SK-N-MC (cell line): ENCODE measurements around the gene GFI1B.
"Not testable (repeated sequence)": the region's sequence is repeated elsewhere in the genome, so short reads cannot be mapped to it uniquely, and the experiment has no call there.

Experiments
- DNase-seq: peaks from one replicate; pipeline ENCODE4 v3.0.0-alpha.2; 2011; ENCODE audit warnings: low read depth, low spot score
- H3K27ac ChIP-seq: fragments of 200-600 bp; sonication (generic); 2 replicates; pipeline ENCODE4 v1.5.1; 2016; ENCODE audit warnings: mixed run types
- H3K36me3 ChIP-seq: fragments of 200-600 bp; sonication (generic); 2 replicates; pipeline ENCODE4 v1.6.1; 2017; ENCODE audit warnings: antibody characterized with exemption, low read length, mixed read lengths; ENCODE audit not compliant: insufficient read depth
- H3K4me3 ChIP-seq: fragments of 200-600 bp; sonication (generic); 2 replicates; pipeline ENCODE4 v1.5.1; 2016
- H3K9ac ChIP-seq: fragments of 200-600 bp; sonication (generic); 2 replicates; pipeline ENCODE4 v1.8.0; 2017; ENCODE audit warnings: mixed run types, mixed read lengths; ENCODE audit not compliant: insufficient read length
- H3K9me3 ChIP-seq: fragments of 200-600 bp; sonication (generic); 2 replicates; pipeline ENCODE4 v1.6.1; 2017; ENCODE audit warnings: low read depth, mild to moderate bottlenecking, antibody characterized with exemption, low read length, moderate library complexity, mixed read lengths
- EZH2 ChIP-seq: fragments of 200-600 bp; sonication (generic); IDR thresholded peaks from one replicate; pipeline ENCODE4 v1.6.1; 2017; ENCODE audit warnings: antibody characterized with exemption
- FOXP2 ChIP-seq: optimal IDR thresholded peaks from 2 replicates; pipeline ENCODE3; 2011; ENCODE audit warnings: mild to moderate bottlenecking, moderate library complexity; ENCODE audit not compliant: insufficient read depth; ENCODE audit errors: extremely low read length, control extremely low read depth
- POLR2AphosphoS5 ChIP-seq: IDR thresholded peaks from 2 replicates; pipeline ENCODE4 v1.6.1; 2012; ENCODE audit warnings: mild to moderate bottlenecking, low read depth, low read length, borderline replicate concordance

Gene GFI1B

GRCh38 chr9:132994410-132995120, 16.1 kb downstream of the GFI1B start:
- Histone ChIP-seq H3K4me3 (no peak overlapping the region), H3K36me3 (no peaks in the 10 kb centered on the region), H3K27ac (no peak overlapping the region)

GRCh38 chr9:132995121-132995420, 16.6 kb downstream of the GFI1B start:
- TF ChIP-seq POLR2AphosphoS5 = no peak
- no peak for TF ChIP-seq EZH2
- no peak for TF ChIP-seq FOXP2
- Histone ChIP-seq H3K9me3 (no peaks in the 10 kb centered on the region), H3K36me3 (no peaks in the 10 kb centered on the region), H3K27ac (no peak overlapping the region), H3K4me3 (no peak overlapping the region), H3K9ac (no peak overlapping the region)
- no peak for DNase-seq

More at GRCh38 chr9:132994410-132995120, 16.1 kb downstream of the GFI1B start:
- no peak for DNase-seq
- no peak overlapping the region for H3K9ac ChIP-seq
- no peaks in the 10 kb centered on the region for H3K9me3 ChIP-seq
- TF ChIP-seq POLR2AphosphoS5 = no peak
- TF ChIP-seq FOXP2 = no peak
- no peak for TF ChIP-seq EZH2

- Histone ChIP-seq H3K9me3 (no peaks in the 10 kb centered on the region), H3K4me3 (no peak overlapping the region), H3K27ac (no peak overlapping the region), H3K36me3 (no peaks in the 10 kb centered on the region), H3K9ac (no peak overlapping the region)
- no peak for DNase-seq
- no peak for TF ChIP-seq POLR2AphosphoS5
- TF ChIP-seq EZH2 = no peak
- no peak for TF ChIP-seq FOXP2
These were observed 17.4 kb downstream of the GFI1B start for GRCh38 chr9:132995879-132996278.

- no peak overlapping the region for H3K4me3 ChIP-seq
- no peaks in the 10 kb centered on the region for H3K36me3 ChIP-seq
- H3K9ac ChIP-seq = no peak overlapping the region
- H3K27ac ChIP-seq = no peak overlapping the region
- H3K9me3 ChIP-seq = no peaks in the 10 kb centered on the region
- TF ChIP-seq EZH2 (no peak), POLR2AphosphoS5 (no peak), FOXP2 (no peak)
- no peak for DNase-seq
These were observed 18.0 kb downstream of the GFI1B start for GRCh38 chr9:132996526-132996925.

DNA sequence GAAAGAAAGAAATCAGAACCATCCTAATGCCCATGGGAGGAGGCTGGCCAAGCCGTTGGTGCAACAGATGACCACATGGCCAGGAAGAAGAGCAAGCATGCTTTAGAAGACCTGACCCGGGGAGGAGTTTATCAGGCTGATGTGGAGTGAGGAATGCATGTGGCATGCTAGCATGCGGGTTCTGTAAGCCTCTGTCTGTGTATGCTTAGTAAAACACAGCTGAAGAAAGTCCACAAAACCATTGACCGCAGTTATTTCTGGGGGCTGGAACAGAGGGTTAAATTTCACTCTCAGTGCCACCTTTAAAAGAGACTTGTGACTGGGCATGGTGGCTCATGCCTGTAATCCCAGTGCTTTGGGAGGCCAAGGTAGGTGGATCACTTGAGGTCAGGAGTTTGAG, 19.1 kb downstream of the GFI1B start:
- Histone ChIP-seq H3K27ac (no peak overlapping the region), H3K36me3 (no peaks in the 10 kb centered on the region), H3K9ac (no peak overlapping the region), H3K9me3 (no peaks in the 10 kb centered on the region), H3K4me3 (no peak overlapping the region)
- DNase-seq = no peak
- TF ChIP-seq EZH2 (no peak), FOXP2 (no peak), POLR2AphosphoS5 (no peak)

DNA sequence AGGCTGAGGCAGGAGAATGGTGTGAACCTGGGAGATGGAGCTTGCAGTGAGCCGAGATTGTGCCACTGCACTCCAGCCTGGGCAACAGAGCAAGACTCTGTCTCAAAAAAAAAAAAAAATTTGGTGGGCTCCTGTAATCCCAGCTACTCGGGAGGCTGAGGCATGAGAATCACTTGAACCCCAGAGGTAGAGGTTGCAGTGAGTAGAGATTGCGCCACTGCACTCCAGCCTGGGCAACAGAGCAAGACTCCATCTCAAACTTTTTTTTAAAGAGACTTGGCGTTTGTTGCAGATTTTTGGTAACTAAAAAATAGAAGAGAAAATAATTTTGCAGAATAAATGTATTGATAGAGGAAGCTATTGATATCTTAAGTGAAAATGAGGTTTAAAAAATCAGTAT, 19.7 kb downstream of the GFI1B start:
- H3K9ac ChIP-seq, H3K36me3 ChIP-seq, DNase-seq, H3K27ac ChIP-seq, H3K4me3 ChIP-seq, H3K9me3 ChIP-seq: not testable (repeated sequence)

GRCh38 chr9:132998831-132999635, 20.5 kb downstream of the GFI1B start:
- no peak for DNase-seq
- Histone ChIP-seq H3K27ac (no peak overlapping the region), H3K36me3 (no peaks in the 10 kb centered on the region), H3K4me3 (no peak overlapping the region), H3K9me3 (no peaks in the 10 kb centered on the region), H3K9ac (no peak overlapping the region)
- TF ChIP-seq FOXP2 (no peak), POLR2AphosphoS5 (no peak), EZH2 (no peak)

DNA sequence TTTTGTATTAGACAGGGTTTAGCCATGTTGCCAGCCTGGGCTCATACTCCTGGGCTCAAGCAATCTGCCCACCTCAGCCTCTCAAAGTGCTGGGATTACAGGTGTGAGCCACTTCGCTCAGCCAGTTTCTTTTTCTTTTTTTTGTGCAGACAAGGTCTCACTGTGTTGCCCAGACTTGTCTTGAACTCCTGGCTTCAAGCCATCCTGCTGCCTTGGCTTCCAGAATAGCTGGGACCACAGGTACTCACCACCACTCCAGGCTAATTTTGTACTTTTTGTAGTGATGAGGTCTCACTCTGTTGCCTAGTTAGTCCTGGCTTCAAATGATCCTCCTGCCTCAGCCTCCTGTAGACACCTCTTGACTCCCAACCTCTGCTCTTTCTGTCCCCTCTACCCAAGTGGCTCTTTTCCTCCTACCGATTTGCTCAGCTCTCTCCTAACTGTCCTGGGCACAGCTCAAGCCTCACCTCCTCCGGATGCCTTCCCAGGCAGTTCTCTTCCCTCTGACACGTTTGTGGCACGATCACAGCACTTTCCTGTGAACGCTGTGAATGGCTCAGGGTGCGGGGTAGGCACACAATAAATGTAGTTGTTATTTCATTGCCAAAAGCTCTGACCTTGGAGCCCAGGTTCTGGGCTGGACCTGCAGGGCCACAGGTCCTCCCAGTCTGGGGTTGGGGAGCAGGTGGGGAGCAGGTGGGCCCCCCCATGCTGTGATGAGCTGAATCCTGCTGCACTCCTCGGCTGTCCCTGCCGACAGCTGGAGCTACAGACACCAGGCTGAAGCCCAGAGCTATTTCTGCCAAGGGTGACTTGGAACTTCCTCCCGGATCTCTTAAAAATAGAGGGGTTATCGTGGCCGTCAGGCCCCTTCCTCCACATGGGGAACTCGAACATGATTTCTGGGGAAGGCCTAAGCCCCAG, 23.9 kb downstream of the GFI1B start:
- Histone ChIP-seq H3K4me3 (no peak overlapping the region), H3K9me3 (no peaks in the 10 kb centered on the region), H3K9ac (no peak overlapping the region), H3K27ac (no peak overlapping the region), H3K36me3 (no peaks in the 10 kb centered on the region)
- no peak for TF ChIP-seq POLR2AphosphoS5
- no peak for TF ChIP-seq EZH2
- TF ChIP-seq FOXP2 = no peak
- no peak for DNase-seq
